ENCODE results near the gene SCO1.
"Not testable (repeated sequence)": the region's sequence is repeated elsewhere in the genome, so short reads cannot be mapped to it uniquely, and the experiment has no call there.

Gene SCO1

GRCh38 chr17:10697092-10698081, at the start of gene SCO1, which contains the start of gene ADPRM:
SCO1 (minus strand) TSS chr17:10697533; CDS start chr17:10697507, 26 bp downstream.
ADPRM (plus strand) TSS chr17:10697594; CDS start chr17:10704927, 7,333 bp downstream.
- DNase-seq (ENCODE audit: low read depth): peak; percentile 97

GRCh38 chr17:10745231-10745630, 47.9 kb upstream of the SCO1 start:
- no peak for DNase-seq (ENCODE audit: low read depth)

- DNase-seq (ENCODE audit: low read depth): no peak
Observed at GRCh38 chr17:10744501-10745000, 47.2 kb upstream of the SCO1 start.

- no peak for DNase-seq (ENCODE audit: low read depth)
Observed at GRCh38 chr17:10743316-10744009, 46.1 kb upstream of the SCO1 start.

GRCh38 chr17:10742431-10742830, 45.1 kb upstream of the SCO1 start:
- no peak for DNase-seq (ENCODE audit: low read depth)

- no peak for DNase-seq (ENCODE audit: low read depth)
Observed at GRCh38 chr17:10741416-10742135, 44.2 kb upstream of the SCO1 start.

- no peak for DNase-seq (ENCODE audit: low read depth)
Observed at GRCh38 chr17:10739386-10739785, 42.1 kb upstream of the SCO1 start.

- DNase-seq (ENCODE audit: low read depth): no peak
Observed at GRCh38 chr17:10738521-10739258, 41.4 kb upstream of the SCO1 start.

- no peak for DNase-seq (ENCODE audit: low read depth)
Observed at GRCh38 chr17:10737736-10738135, 40.4 kb upstream of the SCO1 start.

- peak; percentile 66 for DNase-seq (ENCODE audit: low read depth)
Observed at GRCh38 chr17:10737168-10737622, 39.9 kb upstream of the SCO1 start.

GRCh38 chr17:10735821-10736220, 38.5 kb upstream of the SCO1 start:
- no peak for DNase-seq (ENCODE audit: low read depth)

GRCh38 chr17:10735251-10735650, 37.9 kb upstream of the SCO1 start:
- DNase-seq (ENCODE audit: low read depth): no peak

- no peak for DNase-seq (ENCODE audit: low read depth)
Observed at GRCh38 chr17:10733666-10734065, 36.3 kb upstream of the SCO1 start.

GRCh38 chr17:10732121-10732520, 34.8 kb upstream of the SCO1 start:
- not testable (repeated sequence) for DNase-seq (ENCODE audit: low read depth)

GRCh38 chr17:10731408-10731879, 34.1 kb upstream of the SCO1 start:
- no peak for DNase-seq (ENCODE audit: low read depth)

GRCh38 chr17:10730247-10730646, 32.9 kb upstream of the SCO1 start:
- not testable (repeated sequence) for DNase-seq (ENCODE audit: low read depth)

GRCh38 chr17:10729334-10730193, 32.2 kb upstream of the SCO1 start, which contains the start of gene TMEM220:
TMEM220 (minus strand) TSS chr17:10730023; CDS start chr17:10729851, 172 bp downstream.
- DNase-seq (ENCODE audit: low read depth): peak; percentile 86

GRCh38 chr17:10728331-10728892, 31.1 kb upstream of the SCO1 start:
- DNase-seq (ENCODE audit: low read depth): no peak

GRCh38 chr17:10727192-10727591, 29.9 kb upstream of the SCO1 start:
- DNase-seq (ENCODE audit: low read depth): peak; percentile 51

GRCh38 chr17:10726196-10726595, 28.9 kb upstream of the SCO1 start:
- DNase-seq (ENCODE audit: low read depth): no peak

All from ELR (cell line).